Measurements from ENCODE around the gene UBE2QL1.

- TF ChIP-seq, protein P1, sequence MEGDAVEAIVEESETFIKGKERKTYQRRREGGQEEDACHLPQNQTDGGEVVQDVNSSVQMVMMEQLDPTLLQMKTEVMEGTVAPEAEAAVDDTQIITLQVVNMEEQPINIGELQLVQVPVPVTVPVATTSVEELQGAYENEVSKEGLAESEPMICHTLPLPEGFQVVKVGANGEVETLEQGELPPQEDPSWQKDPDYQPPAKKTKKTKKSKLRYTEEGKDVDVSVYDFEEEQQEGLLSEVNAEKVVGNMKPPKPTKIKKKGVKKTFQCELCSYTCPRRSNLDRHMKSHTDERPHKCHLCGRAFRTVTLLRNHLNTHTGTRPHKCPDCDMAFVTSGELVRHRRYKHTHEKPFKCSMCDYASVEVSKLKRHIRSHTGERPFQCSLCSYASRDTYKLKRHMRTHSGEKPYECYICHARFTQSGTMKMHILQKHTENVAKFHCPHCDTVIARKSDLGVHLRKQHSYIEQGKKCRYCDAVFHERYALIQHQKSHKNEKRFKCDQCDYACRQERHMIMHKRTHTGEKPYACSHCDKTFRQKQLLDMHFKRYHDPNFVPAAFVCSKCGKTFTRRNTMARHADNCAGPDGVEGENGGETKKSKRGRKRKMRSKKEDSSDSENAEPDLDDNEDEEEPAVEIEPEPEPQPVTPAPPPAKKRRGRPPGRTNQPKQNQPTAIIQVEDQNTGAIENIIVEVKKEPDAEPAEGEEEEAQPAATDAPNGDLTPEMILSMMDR (conservative IDR thresholded peaks at IDR 0.05 in 1 of 2, IDR thresholded peaks at IDR 0.05 in 1 of 2; ENCODE audit: extremely low read depth in 1 of 2, insufficient read depth in 1 of 2, low read depth in 1 of 2, low read length in 2 of 2), result no peak
- TF ChIP-seq EZH2 (IDR thresholded peaks at IDR 0.05; ENCODE audit: borderline replicate concordance, low read length), result no peak
These were observed 22.6 kb downstream of the UBE2QL1 start for GRCh38 chr5:6471252-6471651.

Data from mammary epithelial cell (primary cell).